Kidney capillary endothelial cell (primary cell): ENCODE data around the gene DOK1.

Experiments
- DNase-seq: peaks from one replicate; pipeline ENCODE4 v3.0.0-alpha.2; 2018; ENCODE audit warnings: low spot score

DOK1 gene

GRCh38 chr2:74571058-74571457 lies 16.5 kb downstream of the DOK1 start:
- no peak for DNase-seq

GRCh38 chr2:74572178-74572925 lies 17.8 kb downstream of the DOK1 start:
- no peak for DNase-seq

DNA sequence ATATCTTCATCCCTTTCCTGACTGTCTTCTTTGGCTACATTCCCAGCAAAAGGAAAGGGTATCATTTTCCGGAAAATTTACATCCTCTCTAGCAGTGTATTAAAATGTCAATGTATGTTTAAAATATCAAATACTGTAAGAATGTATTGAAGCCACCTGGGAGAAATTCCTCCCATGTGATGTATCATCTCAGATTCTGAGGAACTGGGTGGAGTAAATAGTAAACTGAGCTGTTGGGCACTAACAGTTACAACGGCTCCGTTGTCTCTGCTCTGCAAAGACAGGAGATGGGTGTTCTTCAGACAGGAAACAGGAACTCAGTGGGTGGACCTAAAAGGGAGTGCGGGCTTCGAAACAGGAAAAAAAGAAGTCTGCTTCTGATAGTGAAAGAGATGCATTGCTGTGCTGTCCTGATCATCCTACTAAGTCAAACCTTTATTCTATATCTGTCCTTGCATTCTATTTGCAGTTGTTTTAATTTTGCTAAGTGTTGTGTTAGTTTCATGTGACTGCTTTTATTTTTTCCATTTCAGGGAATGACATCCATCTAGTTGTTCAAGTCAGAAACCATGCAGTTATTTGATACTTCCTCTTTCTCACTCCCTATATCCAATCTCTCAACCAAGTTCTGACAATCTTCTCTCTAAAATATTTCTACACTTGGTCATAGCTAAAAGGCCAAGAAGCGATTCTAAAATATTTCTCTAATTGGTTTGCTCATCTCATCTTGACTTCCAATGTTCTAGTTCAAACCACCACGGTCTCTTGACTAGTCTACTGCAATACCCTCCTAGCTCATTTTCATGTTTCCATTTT lies 19.4 kb downstream of the DOK1 start:
- no peak for DNase-seq

DNA sequence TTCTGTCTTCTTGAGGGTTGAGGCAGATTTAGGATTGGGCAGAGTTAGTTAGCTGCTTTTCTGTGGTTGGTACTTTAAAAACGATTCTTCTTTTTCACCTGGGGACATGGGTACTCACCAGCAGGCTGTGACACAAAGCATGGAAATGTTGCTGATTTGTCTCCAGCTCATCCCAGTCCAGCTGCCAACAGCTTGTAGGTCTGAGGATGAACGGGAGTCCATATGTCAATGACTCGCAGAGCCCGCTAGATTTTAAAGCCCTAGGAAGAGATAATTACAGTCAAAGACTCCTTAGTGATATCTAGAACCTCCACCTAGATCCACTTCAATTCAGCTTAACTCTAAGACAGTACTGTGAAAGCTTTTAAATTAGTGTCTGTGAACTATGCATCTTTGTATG lies 20.8 kb downstream of the DOK1 start:
- no peak for DNase-seq

DNA sequence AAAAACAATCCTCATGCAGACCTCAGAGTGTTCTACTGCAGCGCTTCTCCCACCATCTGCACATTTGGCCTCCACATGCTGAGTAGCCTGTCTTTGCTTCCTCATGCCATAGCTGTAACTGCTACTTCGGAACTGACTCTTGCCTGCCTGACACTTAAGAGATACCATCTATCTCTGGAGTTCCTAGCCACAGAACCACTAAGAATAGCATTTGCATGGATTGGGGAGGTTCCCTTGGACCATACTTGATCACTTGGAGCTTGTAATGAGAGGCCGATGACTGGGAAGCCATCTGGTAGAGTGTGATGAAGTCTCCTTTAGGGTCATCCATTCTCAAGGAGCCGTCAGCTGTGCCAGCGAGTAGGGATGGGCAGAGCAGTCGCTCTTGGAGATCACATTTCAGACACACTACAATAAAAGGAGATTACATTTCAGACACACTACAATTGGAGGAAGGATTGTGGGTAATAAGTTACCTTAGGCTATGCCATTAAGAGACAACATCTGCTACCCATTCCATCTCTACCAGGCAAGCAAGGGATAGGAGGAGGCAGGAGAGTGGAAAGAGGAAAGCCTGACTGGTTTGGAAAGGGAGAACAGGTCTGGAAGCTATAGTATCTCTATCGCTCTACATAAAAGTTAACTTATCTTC lies 21.8 kb downstream of the DOK1 start:
- no peak for DNase-seq

DNA sequence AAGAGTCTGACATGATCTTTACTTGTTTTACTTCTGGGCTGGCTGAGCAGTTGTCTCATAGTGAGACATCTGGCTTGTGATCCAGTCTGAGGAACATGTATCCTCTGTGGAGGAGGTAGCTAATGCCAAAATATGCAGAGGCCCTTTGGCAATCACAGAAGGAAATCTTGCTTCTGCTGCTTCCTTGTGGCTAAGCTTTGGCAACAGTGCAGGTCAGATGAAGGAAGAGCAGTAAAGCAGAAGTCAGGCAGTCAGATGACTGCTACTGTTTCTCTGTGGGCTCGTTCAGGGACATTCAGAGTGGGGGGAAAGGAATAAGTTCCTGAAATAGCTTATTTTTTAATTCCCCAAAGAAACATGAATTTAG lies 22.3 kb downstream of the DOK1 start:
- no peak for DNase-seq

GRCh38 chr2:74577448-74577847 lies 22.9 kb downstream of the DOK1 start:
- peak; percentile 58 for DNase-seq

- no peak for DNase-seq
Observed at GRCh38 chr2:74578408-74578807, 23.9 kb downstream of the DOK1 start.

GRCh38 chr2:74581463-74581862 lies 26.9 kb downstream of the DOK1 start:
- no peak for DNase-seq

- DNase-seq = no peak
Observed at GRCh38 chr2:74582184-74582583, 27.7 kb downstream of the DOK1 start.

GRCh38 chr2:74583504-74583903 lies 29.0 kb downstream of the DOK1 start:
- DNase-seq = peak; percentile 61

DNA sequence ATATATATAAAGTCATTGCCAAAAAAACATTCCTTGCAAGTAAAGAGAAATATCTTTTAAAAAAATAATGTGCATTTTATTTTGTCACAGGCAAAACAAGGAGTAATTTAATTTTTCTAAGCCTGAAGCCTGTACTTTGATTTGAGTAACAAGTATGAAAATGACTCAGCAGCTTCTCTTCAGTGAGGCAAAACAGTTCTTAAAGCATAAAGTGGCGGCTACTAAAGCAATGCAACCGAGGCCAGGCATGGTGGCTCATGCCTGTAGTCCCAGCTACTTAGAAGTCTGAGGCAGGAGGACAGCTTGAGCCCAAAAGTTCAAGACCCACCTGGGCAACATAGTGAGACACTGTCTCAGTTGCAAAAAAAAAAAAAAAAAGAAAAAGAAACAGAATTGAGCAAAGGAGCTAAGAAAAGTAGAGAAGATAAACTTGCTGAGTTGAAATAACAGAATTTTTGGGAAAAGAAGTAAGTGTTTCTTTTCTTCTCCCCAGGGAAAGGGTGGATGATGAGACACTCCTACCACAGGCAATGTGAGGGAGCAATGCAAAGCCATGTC lies 29.6 kb downstream of the DOK1 start:
- DNase-seq = no peak

GRCh38 chr2:74585406-74586185 lies 31.1 kb downstream of the DOK1 start:
- no peak for DNase-seq

GRCh38 chr2:74587664-74588277 lies 33.3 kb downstream of the DOK1 start:
- peak; percentile 64 for DNase-seq

DNA sequence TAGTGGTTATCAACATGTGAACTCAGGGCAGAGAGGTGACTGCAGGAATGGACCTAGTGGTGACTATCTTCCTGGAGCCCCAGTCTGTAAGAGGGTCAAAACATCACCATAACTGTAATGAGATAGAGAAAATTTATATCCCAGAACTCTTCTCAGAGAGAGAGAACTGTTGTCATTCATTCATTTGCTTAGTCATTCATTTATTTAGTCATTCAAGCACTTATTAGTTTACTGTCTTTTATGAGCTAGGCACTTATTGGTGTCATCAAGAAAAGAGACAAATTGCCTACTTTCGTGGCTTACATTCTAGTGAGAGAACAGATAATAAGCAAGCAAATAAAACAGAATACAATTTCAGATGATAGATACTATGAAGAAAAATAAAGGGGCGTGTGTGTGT lies 34.1 kb downstream of the DOK1 start:
- DNase-seq = no peak

GRCh38 chr2:74593826-74594772 lies 39.6 kb downstream of the DOK1 start:
- no peak for DNase-seq

DNA sequence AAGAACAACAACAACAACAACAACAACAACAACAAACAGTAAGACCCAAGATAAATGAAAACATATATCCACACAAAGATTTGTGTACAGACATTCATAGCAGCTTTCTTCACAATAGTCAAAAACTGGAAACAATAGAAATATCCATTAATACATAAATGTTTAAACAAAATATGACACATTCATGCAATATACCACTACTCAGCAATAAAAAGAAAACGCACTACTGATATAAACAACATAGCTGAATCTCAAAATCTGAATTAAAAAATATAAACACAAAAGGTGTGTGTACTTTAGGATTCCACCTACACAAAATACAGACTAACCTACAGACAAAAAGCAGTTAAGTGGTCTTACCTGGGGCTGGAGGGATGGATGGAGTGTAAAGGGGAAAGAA lies 42.1 kb downstream of the DOK1 start:
- no peak for DNase-seq

DNA sequence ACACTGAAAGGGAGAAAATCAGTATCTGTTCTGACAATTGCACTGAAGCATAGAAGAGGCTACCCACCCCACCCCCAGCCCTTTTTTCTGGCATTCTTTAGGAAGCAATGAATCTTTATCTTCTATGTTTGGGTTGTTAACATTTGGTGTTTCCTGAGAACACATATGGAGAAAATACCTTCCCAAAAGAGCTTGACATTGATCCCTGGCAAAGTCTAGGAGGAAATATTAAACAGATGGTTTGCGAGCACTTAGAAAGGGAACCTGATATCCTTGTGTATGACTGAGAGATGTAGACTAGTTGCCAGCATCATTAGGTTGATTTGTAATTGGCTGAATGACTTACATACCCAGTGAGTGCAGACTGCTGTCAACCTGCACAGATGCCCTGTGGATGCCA lies 42.9 kb downstream of the DOK1 start:
- DNase-seq = no peak

- no peak for DNase-seq
Observed at GRCh38 chr2:74599676-74600075, 45.2 kb downstream of the DOK1 start.

GRCh38 chr2:74602586-74603281 lies 48.2 kb downstream of the DOK1 start:
- no peak for DNase-seq
